Stomach (tissue), 4 donors: ENCODE data around the gene VEPH1.

Experiments
- CTCF ChIP-seq, 7 experiments: fragments of 450-650 bp in 4 of 7; fragments of 200-600 bp in 3 of 7; sonication (generic) in 3 of 7; IDR thresholded peaks; one replicate each; pipeline ENCODE4 v1.5.1; 2016 to 2019; ENCODE audit warnings: antibody characterized with exemption in 7 of 7, control low read depth in 2 of 7, mild to moderate bottlenecking in 1 of 7
- POLR2A ChIP-seq, 4 donors: fragments of 450-650 bp; IDR thresholded peaks; one replicate each; pipeline ENCODE4 v1.6.1; 2016; ENCODE audit warnings: antibody characterized with exemption in 4 of 4, control low read depth in 2 of 4, mild to moderate bottlenecking in 1 of 4, moderate library complexity in 1 of 4
- POLR2AphosphoS5 ChIP-seq, 3 donors: sonication (generic); formaldehyde crosslinking; IDR thresholded peaks; one replicate each; pipeline ENCODE4 v1.6.1; 2016; ENCODE audit warnings: antibody characterized with exemption in 3 of 3

GRCh38 chr3:157379525-157380140 lies 123.6 kb downstream of the VEPH1 start:
- TF ChIP-seq POLR2A (IDR thresholded peaks at IDR 0.05) (no peak), CTCF (IDR thresholded peaks at IDR 0.05) (no peak), POLR2AphosphoS5 (IDR thresholded peaks at IDR 0.05) (no peak)
